BE2C (cell line): Measurements from ENCODE around the gene PNMA8B.

Source experiments
- DNase-seq: peaks from one replicate; pipeline ENCODE4 v3.0.0-alpha.2; 2020
- H3K27me3 ChIP-seq: fragments of 250-450 bp; sonication (Bioruptor Pico); 2 replicates; pipeline ENCODE4 v1.5.1; 2020; ENCODE audit warnings: mild to moderate bottlenecking
- H3K36me3 ChIP-seq: fragments of 250-450 bp; sonication (Bioruptor Pico); 2 replicates; pipeline ENCODE4 v1.5.1; 2020; ENCODE audit warnings: mild to moderate bottlenecking
- H3K4me1 ChIP-seq: fragments of 250-450 bp; sonication (Bioruptor Pico); 2 replicates; pipeline ENCODE4 v1.5.1; 2020
- H3K4me3 ChIP-seq: 2 replicates; pipeline ENCODE4 v1.5.1; 2011; ENCODE audit warnings: low read depth, low read length
- H3K9me3 ChIP-seq: fragments of 250-450 bp; sonication (Bioruptor Pico); 2 replicates; pipeline ENCODE4 v1.5.1; 2020
- TF ChIP-seq, protein P1 (sequence below): IDR thresholded peaks from 2 replicates; pipeline ENCODE4 v1.5.1; 2012; ENCODE audit warnings: mild to moderate bottlenecking, low read depth, low read length

Gene PNMA8B

DNA sequence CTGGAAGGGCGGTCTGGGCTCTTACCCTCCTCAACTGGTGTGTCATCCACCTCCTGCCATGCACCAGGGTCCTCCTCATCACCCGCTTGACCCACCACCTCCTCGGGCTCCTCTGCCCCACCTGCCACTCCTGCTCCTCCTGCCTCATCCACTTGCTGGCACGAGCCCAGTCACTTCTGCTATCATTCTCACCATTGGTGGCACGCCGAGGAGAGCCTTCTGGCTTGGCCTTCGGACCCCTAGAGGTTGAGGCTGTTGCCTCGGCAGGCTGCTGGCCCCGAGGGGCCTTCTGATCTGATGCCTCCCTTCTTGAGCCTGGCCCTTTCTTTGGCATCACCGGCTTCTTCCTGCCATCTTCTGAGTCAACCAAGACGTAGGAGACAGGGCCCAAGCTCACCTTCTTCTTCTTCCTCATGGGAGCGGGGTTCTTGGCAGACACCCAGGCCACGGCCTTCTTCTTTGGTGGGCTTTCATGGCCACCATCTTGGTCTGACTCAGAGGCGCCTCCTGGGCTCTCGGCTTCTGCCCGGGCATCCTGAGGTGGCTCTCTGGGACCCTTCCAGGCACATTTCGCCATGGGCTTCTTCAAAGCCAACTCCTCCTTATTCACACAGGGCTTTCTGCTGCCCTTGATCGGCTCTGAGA lies 26.0 kb downstream of the PNMA8B start:
- no peaks in the 10 kb centered on the region; the same call in 1 of the 2 replicates for H3K36me3 ChIP-seq
- no peaks in the 10 kb centered on the region for H3K27me3 ChIP-seq
- H3K4me3 ChIP-seq: no peak overlapping the region
- no peaks in the 10 kb centered on the region for H3K9me3 ChIP-seq
- H3K4me1 ChIP-seq: no peaks in the 10 kb centered on the region
- TF ChIP-seq, protein P1, sequence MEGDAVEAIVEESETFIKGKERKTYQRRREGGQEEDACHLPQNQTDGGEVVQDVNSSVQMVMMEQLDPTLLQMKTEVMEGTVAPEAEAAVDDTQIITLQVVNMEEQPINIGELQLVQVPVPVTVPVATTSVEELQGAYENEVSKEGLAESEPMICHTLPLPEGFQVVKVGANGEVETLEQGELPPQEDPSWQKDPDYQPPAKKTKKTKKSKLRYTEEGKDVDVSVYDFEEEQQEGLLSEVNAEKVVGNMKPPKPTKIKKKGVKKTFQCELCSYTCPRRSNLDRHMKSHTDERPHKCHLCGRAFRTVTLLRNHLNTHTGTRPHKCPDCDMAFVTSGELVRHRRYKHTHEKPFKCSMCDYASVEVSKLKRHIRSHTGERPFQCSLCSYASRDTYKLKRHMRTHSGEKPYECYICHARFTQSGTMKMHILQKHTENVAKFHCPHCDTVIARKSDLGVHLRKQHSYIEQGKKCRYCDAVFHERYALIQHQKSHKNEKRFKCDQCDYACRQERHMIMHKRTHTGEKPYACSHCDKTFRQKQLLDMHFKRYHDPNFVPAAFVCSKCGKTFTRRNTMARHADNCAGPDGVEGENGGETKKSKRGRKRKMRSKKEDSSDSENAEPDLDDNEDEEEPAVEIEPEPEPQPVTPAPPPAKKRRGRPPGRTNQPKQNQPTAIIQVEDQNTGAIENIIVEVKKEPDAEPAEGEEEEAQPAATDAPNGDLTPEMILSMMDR: no peak
- DNase-seq: no peak

DNA sequence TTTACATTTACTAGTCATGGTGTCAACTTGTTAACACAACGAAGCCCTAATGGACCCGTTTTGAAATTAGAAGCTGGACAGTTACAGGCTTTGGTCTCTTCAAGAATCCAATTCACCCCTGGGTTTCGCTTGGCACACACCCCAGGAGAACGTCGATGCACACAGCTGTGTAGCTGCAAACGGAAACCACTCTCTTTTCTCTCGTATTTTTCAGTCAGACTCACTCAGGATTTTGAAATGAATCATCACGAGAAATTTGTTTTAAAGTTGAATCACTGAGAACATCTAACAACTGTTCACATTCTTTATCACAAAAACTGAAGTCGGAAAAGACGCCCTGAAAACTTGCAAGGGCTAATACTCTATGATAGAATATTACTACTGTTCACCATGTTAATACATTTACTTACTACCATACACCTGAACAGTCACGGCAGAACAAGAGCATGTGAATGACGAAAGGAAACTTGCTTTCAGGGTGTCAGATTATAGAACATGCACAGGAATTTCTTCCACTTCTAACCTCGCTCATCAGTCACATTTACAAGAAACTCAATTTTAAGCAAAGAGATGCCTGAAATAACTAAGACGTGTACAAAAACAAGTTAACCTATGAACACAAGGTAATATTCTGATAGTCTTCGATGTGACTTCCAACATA lies 29.0 kb downstream of the PNMA8B start:
- no peak overlapping the region for H3K4me3 ChIP-seq
- TF ChIP-seq, protein P1: no peak
- H3K36me3 ChIP-seq: no peaks in the 10 kb centered on the region; the same call in 1 of the 2 replicates
- no peaks in the 10 kb centered on the region for H3K9me3 ChIP-seq
- DNase-seq: no peak
- H3K27me3 ChIP-seq: no peaks in the 10 kb centered on the region
- no peaks in the 10 kb centered on the region for H3K4me1 ChIP-seq

DNA sequence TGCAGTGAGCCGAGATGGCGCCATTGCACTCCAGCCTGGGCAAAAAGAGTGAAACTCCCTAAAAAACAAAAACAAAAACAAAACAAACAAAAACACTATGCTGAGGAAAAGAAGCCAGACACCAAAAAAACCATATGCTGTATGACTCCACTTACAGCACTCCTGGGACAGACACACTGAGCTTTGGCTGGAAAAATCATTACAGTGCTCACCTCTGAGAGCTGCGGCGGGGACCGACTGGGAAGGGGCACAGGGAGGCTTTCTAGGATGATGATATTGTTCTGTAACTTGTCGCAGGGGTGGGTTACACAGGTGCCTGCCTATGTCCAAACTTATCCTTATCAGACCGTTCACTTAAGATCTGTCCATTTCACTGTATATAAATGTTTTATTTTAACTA lies 32.2 kb downstream of the PNMA8B start:
- no peaks in the 10 kb centered on the region for H3K4me1 ChIP-seq
- TF ChIP-seq, protein P1: no peak
- H3K4me3 ChIP-seq: no peak overlapping the region
- DNase-seq: no peak
- H3K36me3 ChIP-seq: no peaks in the 10 kb centered on the region; the same call in 1 of the 2 replicates
- H3K9me3 ChIP-seq: no peaks in the 10 kb centered on the region
- no peaks in the 10 kb centered on the region for H3K27me3 ChIP-seq

DNA sequence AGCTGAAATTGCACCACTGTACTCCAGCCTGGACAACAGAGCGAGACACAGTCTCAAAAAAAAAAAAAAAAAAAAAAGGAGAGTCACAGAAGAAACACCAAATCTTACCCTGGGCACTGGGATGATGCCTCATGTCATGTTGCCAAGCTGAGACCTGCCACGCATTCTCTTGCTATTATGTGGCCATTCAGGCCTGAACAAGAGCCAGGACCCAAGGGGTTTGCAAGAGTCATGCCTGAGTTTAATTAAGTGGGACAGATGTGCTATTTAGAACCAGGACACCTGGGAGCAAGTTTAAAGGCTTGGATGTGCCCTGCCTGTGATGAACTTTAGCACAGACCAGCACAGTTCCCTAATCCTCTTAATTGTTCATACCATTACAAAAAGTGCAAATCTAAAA lies 34.1 kb downstream of the PNMA8B start:
- Histone ChIP-seq H3K4me1 (no peaks in the 10 kb centered on the region), H3K27me3 (no peaks in the 10 kb centered on the region), H3K9me3 (no peaks in the 10 kb centered on the region), H3K36me3 (no peaks in the 10 kb centered on the region), H3K4me3 (no peak overlapping the region)
- TF ChIP-seq, protein P1: no peak
- DNase-seq: no peak

DNA sequence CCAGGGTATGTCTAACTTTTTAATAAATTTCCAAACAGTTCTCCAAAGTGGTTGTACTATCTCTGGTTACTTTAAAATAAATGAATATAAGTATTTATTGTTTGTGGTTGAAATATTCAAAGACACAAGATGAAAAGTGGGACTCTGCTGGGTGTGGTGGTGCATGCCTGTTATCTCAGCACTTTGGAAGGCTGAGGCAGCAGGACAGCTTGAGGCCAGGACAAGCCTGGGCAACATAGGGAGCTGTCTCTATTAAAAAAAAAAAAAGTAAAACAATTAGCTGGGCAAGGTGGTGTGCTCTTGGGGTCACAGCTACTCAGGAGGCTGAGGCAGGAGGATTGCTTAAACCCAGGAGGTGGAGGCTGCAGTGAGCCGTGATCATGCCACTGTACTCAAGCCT lies 34.7 kb downstream of the PNMA8B start:
- no peak overlapping the region for H3K4me3 ChIP-seq
- H3K4me1 ChIP-seq: no peaks in the 10 kb centered on the region
- no peak for DNase-seq
- H3K27me3 ChIP-seq: no peaks in the 10 kb centered on the region
- TF ChIP-seq, protein P1: no peak
- H3K9me3 ChIP-seq: no peaks in the 10 kb centered on the region
- no peaks in the 10 kb centered on the region for H3K36me3 ChIP-seq

DNA sequence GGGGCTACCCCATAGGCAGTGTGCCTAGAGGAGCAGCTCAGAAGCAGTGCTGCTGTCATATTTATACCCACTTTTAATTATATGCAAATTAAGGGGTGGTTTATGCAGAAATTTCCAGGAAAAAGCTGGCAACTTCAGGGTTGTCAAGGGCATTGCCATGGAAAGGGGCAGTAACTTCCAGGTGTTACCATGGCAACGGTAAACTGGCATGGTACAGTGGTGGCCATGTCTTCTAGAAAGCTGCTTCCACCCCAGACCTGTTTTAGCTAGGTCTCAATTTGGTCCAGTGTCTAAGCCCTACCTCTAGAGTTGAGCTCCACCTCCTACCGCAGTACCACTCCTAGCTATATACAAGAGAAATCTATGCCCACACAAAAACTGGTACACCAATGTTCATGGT lies 35.6 kb downstream of the PNMA8B start:
- Histone ChIP-seq H3K27me3 (no peaks in the 10 kb centered on the region), H3K36me3 (no peaks in the 10 kb centered on the region), H3K9me3 (no peaks in the 10 kb centered on the region), H3K4me1 (no peaks in the 10 kb centered on the region), H3K4me3 (no peak overlapping the region)
- no peak for DNase-seq
- TF ChIP-seq, protein P1: no peak
